ENCODE data around the gene NDUFA6.
"Not testable (repeated sequence)": the region's sequence is repeated elsewhere in the genome, so short reads cannot be mapped to it uniquely, and the experiment has no call there.

Gene NDUFA6

DNA sequence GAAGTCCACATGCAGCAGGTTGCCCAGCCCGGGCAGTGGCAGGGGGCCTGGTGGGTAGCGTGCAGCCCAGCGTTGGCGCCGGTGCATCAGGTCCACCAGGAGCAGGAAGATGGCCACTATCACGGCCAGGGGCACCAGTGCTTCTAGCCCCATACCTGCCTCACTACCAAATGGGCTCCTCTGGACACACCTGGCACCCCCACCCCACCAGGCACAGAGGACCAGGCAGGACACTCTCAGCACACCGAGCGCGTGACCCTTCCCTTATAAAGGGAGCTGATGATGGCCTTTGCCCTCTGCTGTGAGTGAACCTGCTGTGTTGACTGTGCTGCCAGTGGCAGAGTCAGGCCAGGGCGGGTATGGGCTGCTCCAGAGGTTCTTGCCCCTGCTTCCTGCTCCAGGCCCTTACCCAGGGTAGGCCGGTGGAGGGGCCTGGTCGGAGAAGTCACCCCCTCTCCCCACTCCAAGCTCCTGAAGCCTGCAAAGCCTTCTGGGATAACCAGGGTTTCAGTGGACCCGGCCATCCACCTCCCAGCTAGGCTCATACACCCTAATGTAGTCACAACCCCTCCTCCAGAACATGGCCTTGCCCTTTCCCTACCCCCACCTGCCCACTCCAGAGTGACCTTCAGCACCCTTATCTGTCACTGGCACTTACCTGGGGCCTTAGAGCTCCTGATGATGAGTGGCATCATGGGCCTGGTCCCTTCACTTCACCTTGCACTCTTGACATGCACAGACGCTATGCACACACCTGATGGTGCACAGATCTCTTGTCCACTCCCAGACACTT lies 40.3 kb upstream of the NDUFA6 start, which contains the start of gene CYP2D6:
TSS of gene CYP2D6 (minus strand) at position 172 of the 793 bp plus-strand sequence. CDS start at position 153, 19 bp downstream.
- H3K4me1 ChIP-seq (ENCODE audit: control insufficient read depth in 1 of 2, insufficient read depth in 2 of 2, low read length in 2 of 2); H3K4me3 ChIP-seq (ENCODE audit: low read depth in 1 of 2, low read length in 2 of 2); H3K9me3 ChIP-seq (ENCODE audit: control insufficient read depth in 1 of 2, low read length in 2 of 2); H3K27me3 ChIP-seq (ENCODE audit: control insufficient read depth in 1 of 2, insufficient read depth in 2 of 2, low read length in 2 of 2); H3K36me3 ChIP-seq (ENCODE audit: control insufficient read depth in 1 of 2, insufficient read depth in 2 of 2, low read length in 2 of 2); H3K9ac ChIP-seq (ENCODE audit: low read depth in 1 of 2, low read length in 2 of 2): not testable (repeated sequence)
- H3K27ac ChIP-seq (ENCODE audit: low read depth, low read length) = peak within 1 kb of the TSS; percentile 56

GRCh38 chr22:42130182-42130581 lies 39.6 kb upstream of the NDUFA6 start:
- not testable (repeated sequence) for H3K36me3 ChIP-seq (ENCODE audit: control insufficient read depth in 1 of 2, insufficient read depth in 2 of 2, low read length in 2 of 2); H3K27me3 ChIP-seq (ENCODE audit: control insufficient read depth in 1 of 2, insufficient read depth in 2 of 2, low read length in 2 of 2); H3K4me1 ChIP-seq (ENCODE audit: control insufficient read depth in 1 of 2, insufficient read depth in 2 of 2, low read length in 2 of 2); H3K4me3 ChIP-seq (ENCODE audit: low read depth in 1 of 2, low read length in 2 of 2); H3K9me3 ChIP-seq (ENCODE audit: control insufficient read depth in 1 of 2, low read length in 2 of 2); H3K9ac ChIP-seq (ENCODE audit: low read depth in 1 of 2, low read length in 2 of 2)
- H3K27ac ChIP-seq (ENCODE audit: low read depth, low read length) = peak overlapping the region; percentile 56

GRCh38 chr22:42128776-42129694 lies 38.5 kb upstream of the NDUFA6 start:
- Histone ChIP-seq H3K9ac (ENCODE audit: low read depth in 1 of 2, low read length in 2 of 2) (peak overlapping the region; percentile 18 to 66), H3K4me3 (ENCODE audit: low read depth in 1 of 2, low read length in 2 of 2) (peak overlapping the region; percentile 55 to 68)
- H3K4me1 ChIP-seq (ENCODE audit: control insufficient read depth in 1 of 2, insufficient read depth in 2 of 2, low read length in 2 of 2); H3K27ac ChIP-seq (ENCODE audit: low read depth, low read length); H3K36me3 ChIP-seq (ENCODE audit: control insufficient read depth in 1 of 2, insufficient read depth in 2 of 2, low read length in 2 of 2); H3K27me3 ChIP-seq (ENCODE audit: control insufficient read depth in 1 of 2, insufficient read depth in 2 of 2, low read length in 2 of 2); H3K9me3 ChIP-seq (ENCODE audit: control insufficient read depth in 1 of 2, low read length in 2 of 2): not testable (repeated sequence)

DNA sequence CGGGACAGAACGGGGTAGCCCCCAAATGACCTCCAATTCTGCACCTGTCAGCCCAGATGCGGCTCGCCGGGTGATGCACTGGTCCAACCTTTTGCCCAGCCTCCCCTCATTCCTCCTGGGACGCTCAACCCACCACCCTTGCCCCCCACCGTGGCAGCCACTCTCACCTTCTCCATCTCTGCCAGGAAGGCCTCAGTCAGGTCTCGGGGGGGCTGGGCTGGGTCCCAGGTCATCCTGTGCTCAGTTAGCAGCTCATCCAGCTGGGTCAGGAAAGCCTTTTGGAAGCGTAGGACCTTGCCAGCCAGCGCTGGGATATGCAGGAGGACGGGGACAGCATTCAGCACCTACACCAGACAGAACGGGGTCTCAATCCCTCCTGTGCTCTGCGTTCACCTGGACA lies 37.4 kb upstream of the NDUFA6 start:
- H3K27me3 ChIP-seq (ENCODE audit: control insufficient read depth in 1 of 2, insufficient read depth in 2 of 2, low read length in 2 of 2); H3K27ac ChIP-seq (ENCODE audit: low read depth, low read length); H3K36me3 ChIP-seq (ENCODE audit: control insufficient read depth in 1 of 2, insufficient read depth in 2 of 2, low read length in 2 of 2); H3K9me3 ChIP-seq (ENCODE audit: control insufficient read depth in 1 of 2, low read length in 2 of 2); H3K9ac ChIP-seq (ENCODE audit: low read depth in 1 of 2, low read length in 2 of 2); H3K4me1 ChIP-seq (ENCODE audit: control insufficient read depth in 1 of 2, insufficient read depth in 2 of 2, low read length in 2 of 2); H3K4me3 ChIP-seq (ENCODE audit: low read depth in 1 of 2, low read length in 2 of 2): not testable (repeated sequence)

- Histone ChIP-seq H3K27ac (ENCODE audit: low read depth, low read length) (no peak overlapping the region), H3K36me3 (ENCODE audit: control insufficient read depth in 1 of 2, insufficient read depth in 2 of 2, low read length in 2 of 2) (no peaks in the 10 kb centered on the region), H3K4me1 (ENCODE audit: control insufficient read depth in 1 of 2, insufficient read depth in 2 of 2, low read length in 2 of 2) (peaks cover 0 to 7% of the 10 kb centered on the region in 2 donors), H3K27me3 (ENCODE audit: control insufficient read depth in 1 of 2, insufficient read depth in 2 of 2, low read length in 2 of 2) (no peaks in the 10 kb centered on the region), H3K4me3 (ENCODE audit: low read depth in 1 of 2, low read length in 2 of 2) (no peak overlapping the region), H3K9me3 (ENCODE audit: control insufficient read depth in 1 of 2, low read length in 2 of 2) (no peaks in the 10 kb centered on the region), H3K9ac (ENCODE audit: low read depth in 1 of 2, low read length in 2 of 2) (no peak overlapping the region)
Measured at GRCh38 chr22:42127606-42128005, 37.0 kb upstream of the NDUFA6 start.

DNA sequence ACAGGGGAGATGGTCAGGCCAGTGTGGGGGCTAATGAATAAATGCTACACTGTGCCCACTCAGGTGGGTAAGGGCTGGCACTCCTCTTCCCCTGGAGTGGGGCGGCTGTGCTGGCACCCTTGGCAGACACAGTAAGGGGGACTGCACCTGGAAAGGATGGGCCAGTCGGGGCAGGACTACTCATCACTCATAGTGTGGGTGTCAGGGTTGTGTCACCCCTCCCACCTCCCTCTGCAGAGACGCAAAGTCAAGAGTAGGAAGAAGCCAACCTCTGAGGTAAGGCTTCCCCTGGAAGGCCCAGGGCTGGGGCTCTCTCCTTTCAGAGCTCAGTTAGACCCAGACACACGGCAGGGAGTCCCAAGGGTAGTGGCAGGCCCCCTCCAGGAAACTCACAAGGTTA lies 33.0 kb upstream of the NDUFA6 start:
- H3K27me3 ChIP-seq (ENCODE audit: control insufficient read depth in 1 of 2, insufficient read depth in 2 of 2, low read length in 2 of 2); H3K27ac ChIP-seq (ENCODE audit: low read depth, low read length); H3K4me3 ChIP-seq (ENCODE audit: low read depth in 1 of 2, low read length in 2 of 2); H3K9me3 ChIP-seq (ENCODE audit: control insufficient read depth in 1 of 2, low read length in 2 of 2); H3K36me3 ChIP-seq (ENCODE audit: control insufficient read depth in 1 of 2, insufficient read depth in 2 of 2, low read length in 2 of 2); H3K9ac ChIP-seq (ENCODE audit: low read depth in 1 of 2, low read length in 2 of 2); H3K4me1 ChIP-seq (ENCODE audit: control insufficient read depth in 1 of 2, insufficient read depth in 2 of 2, low read length in 2 of 2): not testable (repeated sequence)

- H3K27ac ChIP-seq (ENCODE audit: low read depth, low read length); H3K27me3 ChIP-seq (ENCODE audit: control insufficient read depth in 1 of 2, insufficient read depth in 2 of 2, low read length in 2 of 2); H3K9me3 ChIP-seq (ENCODE audit: control insufficient read depth in 1 of 2, low read length in 2 of 2); H3K36me3 ChIP-seq (ENCODE audit: control insufficient read depth in 1 of 2, insufficient read depth in 2 of 2, low read length in 2 of 2); H3K9ac ChIP-seq (ENCODE audit: low read depth in 1 of 2, low read length in 2 of 2); H3K4me3 ChIP-seq (ENCODE audit: low read depth in 1 of 2, low read length in 2 of 2); H3K4me1 ChIP-seq (ENCODE audit: control insufficient read depth in 1 of 2, insufficient read depth in 2 of 2, low read length in 2 of 2): not testable (repeated sequence)
Measured at GRCh38 chr22:42120231-42121021, 29.9 kb upstream of the NDUFA6 start.

- Histone ChIP-seq H3K27me3 (ENCODE audit: control insufficient read depth in 1 of 2, insufficient read depth in 2 of 2, low read length in 2 of 2) (no peaks in the 10 kb centered on the region), H3K9me3 (ENCODE audit: control insufficient read depth in 1 of 2, low read length in 2 of 2) (peaks cover 13% of the 10 kb centered on the region in 2 donors), H3K4me1 (ENCODE audit: control insufficient read depth in 1 of 2, insufficient read depth in 2 of 2, low read length in 2 of 2) (no peaks in the 10 kb centered on the region), H3K4me3 (ENCODE audit: low read depth in 1 of 2, low read length in 2 of 2) (no peak overlapping the region), H3K36me3 (ENCODE audit: control insufficient read depth in 1 of 2, insufficient read depth in 2 of 2, low read length in 2 of 2) (no peaks in the 10 kb centered on the region), H3K9ac (ENCODE audit: low read depth in 1 of 2, low read length in 2 of 2) (no peak overlapping the region), H3K27ac (ENCODE audit: low read depth, low read length) (no peak overlapping the region)
Measured at GRCh38 chr22:42116848-42117424, 26.4 kb upstream of the NDUFA6 start.

- H3K36me3 ChIP-seq (ENCODE audit: control insufficient read depth in 1 of 2, insufficient read depth in 2 of 2, low read length in 2 of 2); H3K9ac ChIP-seq (ENCODE audit: low read depth in 1 of 2, low read length in 2 of 2); H3K4me1 ChIP-seq (ENCODE audit: control insufficient read depth in 1 of 2, insufficient read depth in 2 of 2, low read length in 2 of 2); H3K27ac ChIP-seq (ENCODE audit: low read depth, low read length); H3K27me3 ChIP-seq (ENCODE audit: control insufficient read depth in 1 of 2, insufficient read depth in 2 of 2, low read length in 2 of 2); H3K4me3 ChIP-seq (ENCODE audit: low read depth in 1 of 2, low read length in 2 of 2): not testable (repeated sequence)
- H3K9me3 ChIP-seq (ENCODE audit: control insufficient read depth in 1 of 2, low read length in 2 of 2) = peaks cover 13% of the 10 kb centered on the region in 2 donors
Measured at GRCh38 chr22:42115420-42115830, 24.9 kb upstream of the NDUFA6 start.

Measured in duodenal mucosa (tissue), 2 donors.